Gastrocnemius medialis (tissue), 4 donors: ENCODE results near the gene RINT1. TPM values are rescaled to one million over a fixed set of nuclear protein-coding genes. Genes with fewer than 3 reads are reported as not detected.

ENCODE experiments used
- ATAC-seq, 2 donors: fragments of 150-250 bp; one replicate each; pipeline ENCODE4 v1.9.1; 2016
- DNase-seq, 2 donors: peaks; one replicate each; pipeline ENCODE4 v3.0.0-alpha.2; 2019
- H3K27ac ChIP-seq, 4 donors: fragments of 200-600 bp; sonication (generic); 1 replicate in 1 of 4; 2 replicates in 3 of 4; pipeline ENCODE4 v1.5.1; 2016 to 2018; ENCODE audit warnings: mild to moderate bottlenecking in 2 of 4, moderate library complexity in 1 of 4
- H3K27me3 ChIP-seq, 3 donors: fragments of 200-600 bp; sonication (generic) in 2 of 3; 1 replicate in 1 of 3; 2 replicates in 2 of 3; pipeline versions ENCODE4 v1.5.1 to v1.6.0; 2016 to 2019; ENCODE audit warnings: mild to moderate bottlenecking in 1 of 3, moderate library complexity in 1 of 3
- H3K36me3 ChIP-seq, 2 donors: fragments of 200-600 bp; sonication (generic) in 1 of 2; one replicate each; pipeline ENCODE4 v1.5.1; 2017 to 2018
- H3K4me1 ChIP-seq, 2 donors: fragments of 200-600 bp; sonication (generic) in 1 of 2; one replicate each; pipeline ENCODE4 v1.5.1; 2016 to 2017; ENCODE audit warnings: mild to moderate bottlenecking in 2 of 2
- H3K4me3 ChIP-seq, 4 donors: fragments of 200-600 bp; sonication (generic) in 3 of 4; 1 replicate in 1 of 4; 2 replicates in 3 of 4; pipeline ENCODE4 v1.5.1; 2016 to 2019; ENCODE audit warnings: mild to moderate bottlenecking in 2 of 4
- H3K9me3 ChIP-seq, 3 donors: fragments of 200-600 bp; sonication (generic) in 2 of 3; 1 replicate in 1 of 3; 2 replicates in 2 of 3; pipeline ENCODE4 v1.5.1; 2016 to 2019
- POLR2A ChIP-seq, 2 donors: fragments of 450-650 bp; IDR thresholded peaks; one replicate each; pipeline ENCODE4 v1.6.1; 2017; ENCODE audit warnings: antibody characterized with exemption in 2 of 2, mild to moderate bottlenecking in 2 of 2, moderate library complexity in 2 of 2
- in situ Hi-C, 4 donors: fragments of 200-750 bp; cut with MboI; loops; one replicate each; pipeline versions ENCODE4 v1.15.0 to v1.8.0; 2017; ENCODE audit warnings: low sequenced_read_pairs in 4 of 4
- intact Hi-C: fragments of 100-400 bp; cut with DNase I; formaldehyde crosslinking; loops from one replicate; pipeline ENCODE4 v1.15.1; 2023; ENCODE audit warnings: low total_unique reads
- total RNA-seq, 4 donors: library from RNA; depleted of rRNA; stranded (reverse); fragments of >200 nt; gene quantifications; one replicate each; pipeline versions ENCODE4 v1.1.0 to v1.2.3, GENCODE V29; 2016
- TF ChIP-seq, protein P1 (sequence below), 5 experiments: fragments of 450-650 bp in 3 of 5; fragments of 200-600 bp in 2 of 5; sonication (generic) in 2 of 5; IDR thresholded peaks in 4 of 5; conservative IDR thresholded peaks in 1 of 5; 1 replicate in 4 of 5; 2 replicates in 1 of 5; pipeline ENCODE4 v1.5.1; 2016 to 2019; ENCODE audit warnings: antibody characterized with exemption in 5 of 5, mild to moderate bottlenecking in 3 of 5, moderate library complexity in 3 of 5

Gene RINT1
- total RNA-seq, 4 donors from 2014 or later: 18.1 to 29.9 (median 25.7) TPM

GRCh38 chr7:105530126-105530525 lies 1.9 kb upstream of the RINT1 start:
- Histone ChIP-seq H3K27ac (no peak overlapping the region), H3K4me1 (peaks cover 16 to 19% of the 10 kb centered on the region in 2 donors), H3K4me3 (no peak overlapping the region), H3K36me3 (peaks cover 0 to 9% of the 10 kb centered on the region in 2 donors), H3K9me3 (no peaks in the 10 kb centered on the region), H3K27me3 (no peaks in the 10 kb centered on the region)
- no peak for TF ChIP-seq POLR2A (IDR thresholded peaks at IDR 0.05)
- TF ChIP-seq, protein P1, sequence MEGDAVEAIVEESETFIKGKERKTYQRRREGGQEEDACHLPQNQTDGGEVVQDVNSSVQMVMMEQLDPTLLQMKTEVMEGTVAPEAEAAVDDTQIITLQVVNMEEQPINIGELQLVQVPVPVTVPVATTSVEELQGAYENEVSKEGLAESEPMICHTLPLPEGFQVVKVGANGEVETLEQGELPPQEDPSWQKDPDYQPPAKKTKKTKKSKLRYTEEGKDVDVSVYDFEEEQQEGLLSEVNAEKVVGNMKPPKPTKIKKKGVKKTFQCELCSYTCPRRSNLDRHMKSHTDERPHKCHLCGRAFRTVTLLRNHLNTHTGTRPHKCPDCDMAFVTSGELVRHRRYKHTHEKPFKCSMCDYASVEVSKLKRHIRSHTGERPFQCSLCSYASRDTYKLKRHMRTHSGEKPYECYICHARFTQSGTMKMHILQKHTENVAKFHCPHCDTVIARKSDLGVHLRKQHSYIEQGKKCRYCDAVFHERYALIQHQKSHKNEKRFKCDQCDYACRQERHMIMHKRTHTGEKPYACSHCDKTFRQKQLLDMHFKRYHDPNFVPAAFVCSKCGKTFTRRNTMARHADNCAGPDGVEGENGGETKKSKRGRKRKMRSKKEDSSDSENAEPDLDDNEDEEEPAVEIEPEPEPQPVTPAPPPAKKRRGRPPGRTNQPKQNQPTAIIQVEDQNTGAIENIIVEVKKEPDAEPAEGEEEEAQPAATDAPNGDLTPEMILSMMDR (IDR thresholded peaks at IDR 0.05 in 4 of 5, conservative IDR thresholded peaks at IDR 0.05 in 1 of 5): no peak
- intact Hi-C loops: loop anchor here (5.0 kb wide), 1 partner anchor 263 kb away; no protein-coding TSS in a partner anchor
- DNase-seq: no peak
- no peak for ATAC-seq
- in situ Hi-C loops: no loop called here

- intact Hi-C loops: loop anchor here (5.0 kb wide), 1 partner anchor 263 kb away; no protein-coding TSS in a partner anchor
- in situ Hi-C loops: no loop called here
- Histone ChIP-seq H3K4me3 (no peak overlapping the region), H3K36me3 (peaks cover 0 to 9% of the 10 kb centered on the region in 2 donors), H3K9me3 (no peaks in the 10 kb centered on the region), H3K4me1 (peaks cover 16 to 19% of the 10 kb centered on the region in 2 donors), H3K27ac (no peak overlapping the region), H3K27me3 (no peaks in the 10 kb centered on the region)
- DNase-seq (no peak), ATAC-seq (no peak)
- TF ChIP-seq, protein P1 (IDR thresholded peaks at IDR 0.05 in 4 of 5, conservative IDR thresholded peaks at IDR 0.05 in 1 of 5): no peak
- no peak for TF ChIP-seq POLR2A (IDR thresholded peaks at IDR 0.05)
These were observed 1.5 kb upstream of the RINT1 start for GRCh38 chr7:105530546-105530945.

GRCh38 chr7:105532709-105533460 lies 884 bp downstream of the RINT1 start:
- Histone ChIP-seq H3K4me1 (peaks cover 16 to 19% of the 10 kb centered on the region in 2 donors), H3K27me3 (no peaks in the 10 kb centered on the region), H3K36me3 (peaks cover 0 to 23% of the 10 kb centered on the region in 2 donors), H3K4me3 (peak overlapping the region; percentile 88 to 98 (median 95)), H3K27ac (peak overlapping the region; percentile 85 to 95 (median 89)), H3K9me3 (no peaks in the 10 kb centered on the region)
- in situ Hi-C loops: no loop called here
- DNase-seq (no peak), ATAC-seq (no peak)
- intact Hi-C loops: loop anchor here (5.0 kb wide), 1 partner anchor 266 kb away; no protein-coding TSS in a partner anchor
- TF ChIP-seq, protein P1 (IDR thresholded peaks at IDR 0.05 in 4 of 5, conservative IDR thresholded peaks at IDR 0.05 in 1 of 5): no peak
- no peak for TF ChIP-seq POLR2A (IDR thresholded peaks at IDR 0.05)

DNA sequence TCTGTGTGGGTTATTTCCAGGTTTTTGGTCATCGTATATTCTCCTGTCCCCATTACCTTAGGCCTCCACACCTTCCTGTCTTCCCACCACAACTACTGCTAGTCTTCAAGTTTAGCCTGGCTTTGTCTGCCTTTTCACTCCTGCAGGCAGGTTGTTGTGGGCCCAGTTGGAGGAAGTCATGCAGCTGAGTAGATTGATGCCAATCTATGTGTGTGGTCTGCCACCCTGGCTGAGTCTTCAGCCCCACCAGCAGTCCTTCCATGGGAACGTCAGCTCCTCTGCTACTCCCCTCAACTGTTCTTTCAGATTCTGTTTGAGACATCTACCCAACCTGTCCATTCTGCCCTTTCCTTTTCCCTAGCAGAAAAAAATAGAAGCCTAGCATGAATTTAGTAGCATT lies 6.3 kb downstream of the RINT1 start:
- H3K36me3 ChIP-seq: peaks cover 0 to 76% of the 10 kb centered on the region in 2 donors
- no peaks in the 10 kb centered on the region for H3K27me3 ChIP-seq
- H3K4me3 ChIP-seq: no peak overlapping the region
- no peak for ATAC-seq
- no peaks in the 10 kb centered on the region for H3K9me3 ChIP-seq
- intact Hi-C loops: no loop called here
- H3K4me1 ChIP-seq: peaks cover 4 to 7% of the 10 kb centered on the region in 2 donors
- in situ Hi-C loops: no loop called here
- no peak overlapping the region for H3K27ac ChIP-seq
- TF ChIP-seq, protein P1 (IDR thresholded peaks at IDR 0.05 in 4 of 5, conservative IDR thresholded peaks at IDR 0.05 in 1 of 5): no peak
- DNase-seq: no peak
